Fibroblast of the aortic adventitia (primary cell): Measurements from ENCODE around the gene TEP1. TPM values are rescaled to one million over a fixed set of nuclear protein-coding genes. Genes with fewer than 3 reads are reported as not detected.
A peak's percentile ranks its signal among the peaks of the same experiment; 100 is the strongest.

Experiments
- DNase-seq: peaks from one replicate; pipeline ENCODE4 v3.0.0-alpha.2; 2010; ENCODE audit warnings: low read depth
- H3K4me3 ChIP-seq: 2 replicates; pipeline ENCODE4 v1.5.1; 2011; ENCODE audit warnings: low read depth, mild to moderate bottlenecking, control low read depth, low read length, moderate library complexity
- small RNA-seq: library from RNA; depleted of rRNA; stranded (forward); fragments of <200 nt; gene quantifications from one replicate; pipeline ENCODE3, GENCODE V24; 2012
- total RNA-seq: library from RNA; depleted of rRNA; stranded (reverse); fragments of >200 nt; gene quantifications from 2 replicates; pipeline ENCODE4 v1.2.3, GENCODE V29; 2012; ENCODE audit warnings: low replicate concordance
- TF ChIP-seq, protein P1 (sequence below): IDR thresholded peaks from 2 replicates; pipeline ENCODE4 v1.5.1; 2011; ENCODE audit warnings: mild to moderate bottlenecking, low read length, control low read depth, inconsistent platforms; ENCODE audit not compliant: insufficient read depth

TEP1 gene
- total RNA-seq, 1 donor = 17.8 TPM

DNA sequence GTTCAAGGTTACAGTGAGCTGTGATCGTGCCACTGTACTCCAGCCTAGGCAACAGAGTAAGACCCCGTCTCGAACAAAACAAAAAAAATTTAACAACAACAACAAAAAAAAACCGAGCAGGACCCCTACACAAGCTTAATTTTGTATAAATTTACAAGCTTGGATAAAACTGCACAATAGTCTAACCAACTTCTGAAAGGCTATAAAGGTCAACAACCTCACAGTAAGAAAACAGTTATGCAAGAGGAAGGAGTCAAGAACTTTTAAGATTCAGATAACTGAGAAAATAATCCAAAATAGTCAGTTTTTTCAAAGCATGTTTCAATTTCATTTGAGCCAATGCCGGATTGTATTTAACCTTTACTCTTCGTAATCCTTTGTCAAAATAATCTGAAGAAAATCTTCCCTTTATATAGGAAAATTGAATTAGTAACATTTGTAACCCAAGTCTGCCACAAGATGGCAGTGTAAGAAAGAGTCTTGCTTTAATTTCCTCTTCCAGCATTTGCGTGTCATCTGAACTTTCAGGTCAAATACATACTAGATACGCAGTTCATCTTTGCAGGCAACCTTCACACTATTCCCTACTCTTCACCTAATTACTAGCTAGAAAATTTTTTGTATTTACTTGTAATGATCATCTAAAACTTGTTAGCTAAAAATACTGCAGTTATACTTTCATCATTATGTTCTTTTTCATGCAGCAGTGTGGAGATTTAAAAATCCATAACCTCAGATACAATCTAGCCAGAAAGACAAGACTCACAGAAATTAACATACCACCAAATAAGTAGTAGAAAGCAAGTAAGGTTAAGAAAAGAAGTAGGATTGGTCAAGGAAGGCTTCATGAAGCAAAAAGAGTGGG is 86.1 kb downstream of the TEP1 start:
- DNase-seq = peak; percentile 83
- no peak overlapping the region for H3K4me3 ChIP-seq
- TF ChIP-seq, protein P1, sequence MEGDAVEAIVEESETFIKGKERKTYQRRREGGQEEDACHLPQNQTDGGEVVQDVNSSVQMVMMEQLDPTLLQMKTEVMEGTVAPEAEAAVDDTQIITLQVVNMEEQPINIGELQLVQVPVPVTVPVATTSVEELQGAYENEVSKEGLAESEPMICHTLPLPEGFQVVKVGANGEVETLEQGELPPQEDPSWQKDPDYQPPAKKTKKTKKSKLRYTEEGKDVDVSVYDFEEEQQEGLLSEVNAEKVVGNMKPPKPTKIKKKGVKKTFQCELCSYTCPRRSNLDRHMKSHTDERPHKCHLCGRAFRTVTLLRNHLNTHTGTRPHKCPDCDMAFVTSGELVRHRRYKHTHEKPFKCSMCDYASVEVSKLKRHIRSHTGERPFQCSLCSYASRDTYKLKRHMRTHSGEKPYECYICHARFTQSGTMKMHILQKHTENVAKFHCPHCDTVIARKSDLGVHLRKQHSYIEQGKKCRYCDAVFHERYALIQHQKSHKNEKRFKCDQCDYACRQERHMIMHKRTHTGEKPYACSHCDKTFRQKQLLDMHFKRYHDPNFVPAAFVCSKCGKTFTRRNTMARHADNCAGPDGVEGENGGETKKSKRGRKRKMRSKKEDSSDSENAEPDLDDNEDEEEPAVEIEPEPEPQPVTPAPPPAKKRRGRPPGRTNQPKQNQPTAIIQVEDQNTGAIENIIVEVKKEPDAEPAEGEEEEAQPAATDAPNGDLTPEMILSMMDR = peak; percentile 57

DNA sequence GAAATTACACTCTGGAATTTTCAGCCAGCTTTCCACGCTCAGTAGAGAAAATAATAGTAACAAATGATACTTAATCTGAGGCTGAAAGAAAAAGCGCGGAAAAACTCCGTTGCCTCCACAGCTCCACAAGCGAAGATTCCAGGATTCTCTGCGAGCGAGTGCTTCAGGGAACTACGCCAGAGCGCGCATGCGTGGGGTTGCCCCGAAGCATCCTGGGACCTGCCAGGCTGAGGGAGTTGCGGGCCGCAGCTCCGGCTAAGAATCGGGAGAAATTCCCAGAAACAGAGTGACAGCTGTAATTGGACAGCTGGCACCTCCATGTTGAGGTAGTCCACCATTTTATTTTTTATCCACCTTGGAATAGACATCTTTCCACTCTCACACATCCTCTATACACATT is 95.6 kb downstream of the TEP1 start:
- no peak for DNase-seq
- TF ChIP-seq, protein P1 = no peak

More for the DNA sequence above, 95.6 kb downstream of the TEP1 start:
- H3K4me3 ChIP-seq = no peak overlapping the region

Small RNA genes lying within 50 kb of the gene (small RNA-seq; reads per million reads assigned to genes)
- gene RNA5SP382 (1.5 reads per million, percentile 54 among the genes with 10 or more reads in this experiment), gene SNORA79B (3.8 reads per million, percentile 85 among the genes with 10 or more reads in this experiment), gene SNORD126 (103 reads per million, percentile 98 among the genes with 10 or more reads in this experiment)

Other genes with a start within 250 kb of the TEP1 start
- not detected in 2 replicates for gene OR11G2, start 222.6 kb downstream of the TEP1 start, total RNA-seq
- not detected in 2 replicates for gene OR11H6, start 189.8 kb downstream of the TEP1 start, total RNA-seq
- gene OR11H7, start 184.5 kb downstream of the TEP1 start, total RNA-seq = not detected in 2 replicates
- not detected in 2 replicates for gene OR11H4, start 174.2 kb downstream of the TEP1 start, total RNA-seq
- 16.6 and 49.7 TPM in 2 replicates for gene TTC5, start 107.5 kb downstream of the TEP1 start, total RNA-seq
- 24.4 and 38.6 TPM in 2 replicates for gene CCNB1IP1, start 80.2 kb downstream of the TEP1 start, total RNA-seq
- 5.6 and 19.9 TPM in 2 replicates for gene PARP2, start 69.9 kb downstream of the TEP1 start, total RNA-seq
- gene KLHL33, start 22.7 kb upstream of the TEP1 start, total RNA-seq = 0.18 and 0.65 TPM in 2 replicates
- 31.2 and 45.6 TPM in 2 replicates for gene OSGEP, start 41.3 kb upstream of the TEP1 start, total RNA-seq
- 58.8 and 358 TPM in 2 replicates for gene APEX1, start 41.7 kb upstream of the TEP1 start, total RNA-seq
- 23.7 and 25.3 TPM in 2 replicates for gene PIP4P1, start 47.9 kb upstream of the TEP1 start, total RNA-seq
- gene PNP, start 55.9 kb upstream of the TEP1 start, total RNA-seq = 14.7 and 39.2 TPM in 2 replicates
- gene RNASE10, start 92.0 kb upstream of the TEP1 start, total RNA-seq = 0.25 TPM in 1 of 2 replicates, not detected in the other
- not detected in 2 replicates for gene RNASE9, start 147.5 kb upstream of the TEP1 start, total RNA-seq
- gene RNASE11, start 174.5 kb upstream of the TEP1 start, total RNA-seq = not detected in 2 replicates
- gene RNASE12, start 177.9 kb upstream of the TEP1 start, total RNA-seq = not detected in 2 replicates
- not detected in 2 replicates for gene OR6S1, start 228.2 kb upstream of the TEP1 start, total RNA-seq